Skeletal muscle cell (primary cell): ENCODE results near the gene TMEM94.
"Not testable (repeated sequence)": the region's sequence is repeated elsewhere in the genome, so short reads cannot be mapped to it uniquely, and the experiment has no call there.

ENCODE experiments used
- DNase-seq: peaks from one replicate; pipeline ENCODE4 v3.0.0-alpha.2; 2010; ENCODE audit warnings: low read depth
- H3K4me3 ChIP-seq: 2 replicates; pipeline ENCODE4 v1.5.1; 2011; ENCODE audit warnings: low read depth, mild to moderate bottlenecking, control low read depth, low read length, moderate library complexity

TMEM94 gene

GRCh38 chr17:75456417-75457046 lies at the start of gene TMEM94:
TSS of gene TMEM94 (plus strand) at chr17:75456635. CDS start at chr17:75471906, 15,271 bp downstream.
- DNase-seq: peak; percentile 90
- peak within 1 kb of the TSS; percentile 93 for H3K4me3 ChIP-seq

GRCh38 chr17:75407655-75408352 lies 48.6 kb upstream of the TMEM94 start:
- H3K4me3 ChIP-seq: no peak overlapping the region
- DNase-seq: no peak

GRCh38 chr17:75410141-75410540 lies 46.3 kb upstream of the TMEM94 start:
- DNase-seq: no peak
- no peak overlapping the region for H3K4me3 ChIP-seq

GRCh38 chr17:75411328-75412067 lies 44.9 kb upstream of the TMEM94 start:
- DNase-seq: no peak
- H3K4me3 ChIP-seq: no peak overlapping the region

- no peak overlapping the region for H3K4me3 ChIP-seq
- no peak for DNase-seq
These were observed 43.7 kb upstream of the TMEM94 start for GRCh38 chr17:75412455-75413317.

GRCh38 chr17:75414488-75414887 lies 41.9 kb upstream of the TMEM94 start:
- DNase-seq: no peak
- no peak overlapping the region for H3K4me3 ChIP-seq

GRCh38 chr17:75416006-75416405 lies 40.4 kb upstream of the TMEM94 start:
- H3K4me3 ChIP-seq: no peak overlapping the region
- DNase-seq: no peak

GRCh38 chr17:75417054-75417580 lies 39.3 kb upstream of the TMEM94 start:
- DNase-seq: no peak
- H3K4me3 ChIP-seq: no peak overlapping the region

GRCh38 chr17:75418531-75418930 lies 37.9 kb upstream of the TMEM94 start:
- no peak for DNase-seq
- H3K4me3 ChIP-seq: no peak overlapping the region

- no peak overlapping the region for H3K4me3 ChIP-seq
- peak; percentile 66 for DNase-seq
These were observed 27.6 kb upstream of the TMEM94 start for GRCh38 chr17:75428543-75429469.

- DNase-seq: no peak
- H3K4me3 ChIP-seq: no peak overlapping the region
These were observed 26.1 kb upstream of the TMEM94 start for GRCh38 chr17:75430159-75430974.

- H3K4me3 ChIP-seq: no peak overlapping the region
- DNase-seq: no peak
These were observed 23.1 kb upstream of the TMEM94 start for GRCh38 chr17:75433218-75433783.

- not testable (repeated sequence) for DNase-seq, H3K4me3 ChIP-seq
These were observed 22.0 kb upstream of the TMEM94 start for GRCh38 chr17:75434433-75434832.

GRCh38 chr17:75437404-75437803 lies 19.0 kb upstream of the TMEM94 start:
- not testable (repeated sequence) for DNase-seq, H3K4me3 ChIP-seq

- H3K4me3 ChIP-seq: no peak overlapping the region
- no peak for DNase-seq
These were observed 17.1 kb upstream of the TMEM94 start for GRCh38 chr17:75439287-75439686.

- no peak for DNase-seq
- no peak overlapping the region for H3K4me3 ChIP-seq
These were observed 15.5 kb upstream of the TMEM94 start for GRCh38 chr17:75440738-75441448.
